ENCODE measurements around the gene YIF1A. TPM values are rescaled to one million over a fixed set of nuclear protein-coding genes. Genes with fewer than 3 reads are reported as not detected.

The YIF1A gene
- polyA plus RNA-seq, 1 donor from 2014 or later, result 51.2 TPM

- no peak overlapping the region for H3K9ac ChIP-seq (ENCODE audit: low read length)
- H3K9me3 ChIP-seq (ENCODE audit: low read length), result no peaks in the 10 kb centered on the region
- no peaks in the 10 kb centered on the region for H3K36me3 ChIP-seq (ENCODE audit: insufficient read depth, low read length)
- H2AFZ ChIP-seq (ENCODE audit: low read depth, low read length), result no peak overlapping the region
- H4K20me1 ChIP-seq (ENCODE audit: insufficient read depth), result no peaks in the 10 kb centered on the region
- no peaks in the 10 kb centered on the region for H3K9me2 ChIP-seq (ENCODE audit: insufficient read depth, low read length)
- H3K4me3 ChIP-seq (ENCODE audit: low read length), result no peak overlapping the region
- no peaks in the 10 kb centered on the region for H3F3A ChIP-seq (ENCODE audit: insufficient read depth, low read length, poor library complexity, severe bottlenecking)
- TF ChIP-seq SMC3 (conservative IDR thresholded peaks at IDR 0.05; ENCODE audit: poor library complexity) (no peak), EP300 (conservative IDR thresholded peaks at IDR 0.05; ENCODE audit: poor library complexity, severe bottlenecking) (no peak), TAF1 (IDR thresholded peaks at IDR 0.05; ENCODE audit: low read depth) (no peak), EZH2 (IDR thresholded peaks at IDR 0.05; ENCODE audit: borderline replicate concordance, insufficient read depth, low read length, poor library complexity, severe bottlenecking) (no peak), MXI1 (conservative IDR thresholded peaks at IDR 0.05; ENCODE audit: poor library complexity, severe bottlenecking) (no peak), REST (IDR thresholded peaks at IDR 0.05; ENCODE audit: borderline replicate concordance) (no peak), RAD21 (conservative IDR thresholded peaks at IDR 0.05) (no peak)
- TF ChIP-seq, protein P1, sequence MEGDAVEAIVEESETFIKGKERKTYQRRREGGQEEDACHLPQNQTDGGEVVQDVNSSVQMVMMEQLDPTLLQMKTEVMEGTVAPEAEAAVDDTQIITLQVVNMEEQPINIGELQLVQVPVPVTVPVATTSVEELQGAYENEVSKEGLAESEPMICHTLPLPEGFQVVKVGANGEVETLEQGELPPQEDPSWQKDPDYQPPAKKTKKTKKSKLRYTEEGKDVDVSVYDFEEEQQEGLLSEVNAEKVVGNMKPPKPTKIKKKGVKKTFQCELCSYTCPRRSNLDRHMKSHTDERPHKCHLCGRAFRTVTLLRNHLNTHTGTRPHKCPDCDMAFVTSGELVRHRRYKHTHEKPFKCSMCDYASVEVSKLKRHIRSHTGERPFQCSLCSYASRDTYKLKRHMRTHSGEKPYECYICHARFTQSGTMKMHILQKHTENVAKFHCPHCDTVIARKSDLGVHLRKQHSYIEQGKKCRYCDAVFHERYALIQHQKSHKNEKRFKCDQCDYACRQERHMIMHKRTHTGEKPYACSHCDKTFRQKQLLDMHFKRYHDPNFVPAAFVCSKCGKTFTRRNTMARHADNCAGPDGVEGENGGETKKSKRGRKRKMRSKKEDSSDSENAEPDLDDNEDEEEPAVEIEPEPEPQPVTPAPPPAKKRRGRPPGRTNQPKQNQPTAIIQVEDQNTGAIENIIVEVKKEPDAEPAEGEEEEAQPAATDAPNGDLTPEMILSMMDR (IDR thresholded peaks at IDR 0.05; ENCODE audit: poor library complexity, severe bottlenecking), result no peak
- H3K27ac ChIP-seq (ENCODE audit: low read length), result no peak overlapping the region
- no peaks in the 10 kb centered on the region for H3K79me2 ChIP-seq (replicated peaks; ENCODE audit: insufficient read depth, low read length)
- H3K27me3 ChIP-seq (ENCODE audit: insufficient read depth, low read depth, low read length), result no peaks in the 10 kb centered on the region
- no peak overlapping the region for H3K4me2 ChIP-seq (ENCODE audit: low read length)
Observed at GRCh38 chr11:66330931-66331330, 42.0 kb upstream of the YIF1A start.

- H2AFZ ChIP-seq (ENCODE audit: low read depth, low read length), result no peak overlapping the region
- no peaks in the 10 kb centered on the region for H3K9me3 ChIP-seq (ENCODE audit: low read length)
- H3K4me2 ChIP-seq (ENCODE audit: low read length), result no peak overlapping the region
- H3K27ac ChIP-seq (ENCODE audit: low read length), result no peak overlapping the region
- no peaks in the 10 kb centered on the region for H3K79me2 ChIP-seq (replicated peaks; ENCODE audit: insufficient read depth, low read length)
- H3K27me3 ChIP-seq (ENCODE audit: insufficient read depth, low read depth, low read length), result no peaks in the 10 kb centered on the region
- H3K4me3 ChIP-seq (ENCODE audit: low read length), result no peak overlapping the region
- no peaks in the 10 kb centered on the region for H3K9me2 ChIP-seq (ENCODE audit: insufficient read depth, low read length)
- H3K9ac ChIP-seq (ENCODE audit: low read length), result no peak overlapping the region
- no peaks in the 10 kb centered on the region for H4K20me1 ChIP-seq (ENCODE audit: insufficient read depth)
- no peak for TF ChIP-seq POLR2AphosphoS5 (IDR thresholded peaks at IDR 0.05)
- H3K36me3 ChIP-seq (ENCODE audit: insufficient read depth, low read length), result no peaks in the 10 kb centered on the region
- H3F3A ChIP-seq (ENCODE audit: insufficient read depth, low read length, poor library complexity, severe bottlenecking), result no peaks in the 10 kb centered on the region
Observed at GRCh38 chr11:66329165-66329673, 40.3 kb upstream of the YIF1A start.

Measured in neural cell (in vitro differentiated cells).